CD4-positive, alpha-beta memory T cell (primary cell): ENCODE data around the gene SEC11A. TPM values are rescaled to one million over a fixed set of nuclear protein-coding genes. Genes with fewer than 3 reads are reported as not detected.
"Not testable (repeated sequence)": the region's sequence is repeated elsewhere in the genome, so short reads cannot be mapped to it uniquely, and the experiment has no call there.

Experiments used
- CTCF ChIA-PET: fragments of 350-600 bp; sonication (Branson Sonifier 250); formaldehyde crosslinking; loops from one replicate; lab custom pipeline; 2021; ENCODE audit warnings: inconsistent platforms; ENCODE audit not compliant: partially characterized antibody; lab: Charles Lee
- POLR2A ChIA-PET: fragments of 350-600 bp; sonication (Branson Sonifier 250); formaldehyde crosslinking; loops from one replicate; lab custom pipeline; 2021; ENCODE audit not compliant: partially characterized antibody; lab: Charles Lee
- DNase-seq, 5 donors: peaks; one replicate each; pipeline versions ENCODE4 v3.0.0 to v3.0.0-alpha.2; 2020 to 2022; ENCODE audit warnings: mixed read lengths in 1 of 5
- H3K27ac ChIP-seq: one replicate; pipeline ENCODE4 v1.7.0; 2013; ENCODE audit warnings: low read depth, low read length
- H3K27me3 ChIP-seq: 2 replicates; pipeline ENCODE4 v1.7.0; 2013; ENCODE audit warnings: mild to moderate bottlenecking, low read length, moderate library complexity; ENCODE audit not compliant: insufficient read depth
- H3K36me3 ChIP-seq: 2 replicates; pipeline ENCODE4 v1.7.0; 2013; ENCODE audit warnings: mild to moderate bottlenecking, low read length, moderate library complexity; ENCODE audit not compliant: insufficient read depth
- H3K4me1 ChIP-seq: 2 replicates; pipeline ENCODE4 v1.7.0; 2013; ENCODE audit warnings: mild to moderate bottlenecking, low read length, moderate library complexity; ENCODE audit not compliant: insufficient read depth
- H3K4me3 ChIP-seq, 2 donors: one replicate each; pipeline ENCODE4 v1.7.0; 2013; ENCODE audit warnings: low read length in 2 of 2, mild to moderate bottlenecking in 1 of 2
- H3K9me3 ChIP-seq, 2 donors: one replicate each; pipeline ENCODE4 v1.7.0; 2013; ENCODE audit warnings: low read length in 2 of 2, control low read depth in 1 of 2; ENCODE audit not compliant: control insufficient read depth in 1 of 2
- H3K27ac Mint-ChIP-seq, 7 donors: one replicate each; pipeline ENCODE4 v1.8.0; 2020 to 2021; ENCODE audit warnings: mixed read lengths in 7 of 7, mild to moderate bottlenecking in 6 of 7, inconsistent platforms in 3 of 7, moderate library complexity in 3 of 7
- H3K27me3 Mint-ChIP-seq, 2 donors: one replicate each; pipeline ENCODE4 v1.8.0; 2020 to 2021; ENCODE audit warnings: mixed read lengths in 2 of 2
- H3K36me3 Mint-ChIP-seq, 2 donors: one replicate each; pipeline ENCODE4 v1.8.0; 2020 to 2021; ENCODE audit warnings: mixed read lengths in 2 of 2, inconsistent platforms in 1 of 2, mild to moderate bottlenecking in 1 of 2
- H3K4me1 Mint-ChIP-seq, 4 donors: one replicate each; pipeline ENCODE4 v1.8.0; 2020 to 2021; ENCODE audit warnings: mixed read lengths in 4 of 4, mild to moderate bottlenecking in 1 of 4
- H3K4me3 Mint-ChIP-seq, 8 donors: one replicate each; pipeline ENCODE4 v1.8.0; 2020 to 2021; ENCODE audit warnings: mixed read lengths in 8 of 8, mild to moderate bottlenecking in 7 of 8, moderate library complexity in 6 of 8, inconsistent platforms in 3 of 8
- H3K9me3 Mint-ChIP-seq, 8 donors: one replicate each; pipeline ENCODE4 v1.8.0; 2020 to 2021; ENCODE audit warnings: mixed read lengths in 8 of 8, mild to moderate bottlenecking in 5 of 8, inconsistent platforms in 3 of 8, moderate library complexity in 1 of 8
- intact Hi-C: fragments of 100-400 bp; cut with micrococcal nuclease; formaldehyde crosslinking; loops from one replicate; pipeline ENCODE4 v1.15.1; 2023
- polyA plus RNA-seq, 2 donors: library from polyadenylated mRNA; unstranded; fragments of 300-500 nt; fragmentation: Illumina TruSeq; gene quantifications; one replicate each; pipeline ENCODE4 v1.2.3, GENCODE V29; 2021
- total RNA-seq, 2 experiments: library from RNA; stranded (reverse); gene quantifications; one replicate each; pipeline ENCODE4 v1.2.3, GENCODE V29; 2021

SEC11A gene
- total and polyA plus RNA-seq, 4 experiments from 2014 or later, result 85.0 to 168 (median 108) TPM

GRCh38 chr15:84645496-84645895 lies 70.4 kb downstream of the SEC11A start:
- intact Hi-C loops, result no loop called here
- DNase-seq, result no peak
- no peaks in the 10 kb centered on the region for H3K4me1 ChIP-seq
- peaks cover 76% of the 10 kb centered on the region for H3K36me3 ChIP-seq
- Mint-ChIP-seq H3K9me3 (no peaks in the 10 kb centered on the region), H3K36me3 (peaks cover 42 to 73% of the 10 kb centered on the region in 2 donors), H3K27ac (peak overlapping the region in 1 of 7 donors; percentile 31), H3K4me1 (peaks cover 2 to 13% (median 8%) of the 10 kb centered on the region in 4 donors), H3K27me3 (no peaks in the 10 kb centered on the region), H3K4me3 (no peak overlapping the region)
- POLR2A ChIA-PET, result interaction anchor here (2.5 kb wide), 1 partner anchor 11 kb away, joined by 6 read pairs; no protein-coding TSS in a partner anchor
- H3K27ac ChIP-seq, result no peak overlapping the region
- H3K4me3 ChIP-seq, result no peak overlapping the region
- H3K9me3 ChIP-seq, result no peaks in the 10 kb centered on the region
- CTCF ChIA-PET, result interaction anchor here (0.5 kb wide), 1 partner anchor 9 kb away, joined by 3 read pairs; no protein-coding TSS in a partner anchor
- no peaks in the 10 kb centered on the region for H3K27me3 ChIP-seq

DNA sequence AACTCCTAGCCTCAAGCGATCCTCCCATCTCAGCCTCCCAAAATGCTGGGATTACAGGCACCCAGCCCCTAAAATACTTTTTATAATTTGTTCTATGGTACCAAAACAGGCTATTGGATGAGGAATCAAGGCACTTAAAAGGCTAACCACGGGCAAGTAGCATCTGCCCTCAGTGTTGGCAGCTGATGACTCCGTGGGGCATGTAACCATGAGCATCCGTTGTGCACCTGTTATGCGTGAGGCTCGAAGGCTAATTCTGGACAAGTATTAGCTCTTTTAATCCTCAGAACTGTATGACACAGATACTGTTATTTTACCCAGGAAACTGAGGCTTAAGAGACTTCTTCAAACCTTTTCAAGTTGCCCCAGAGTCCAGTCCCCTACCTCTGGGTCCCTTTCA lies 72.1 kb downstream of the SEC11A start:
- H3K27ac Mint-ChIP-seq, result peak overlapping the region in 3 of 7 donors; percentile 12 to 74 (median 52)
- no peaks in the 10 kb centered on the region for H3K27me3 Mint-ChIP-seq
- Histone ChIP-seq H3K27ac (no peak overlapping the region), H3K9me3 (no peaks in the 10 kb centered on the region), H3K36me3 (peaks cover 85% of the 10 kb centered on the region), H3K4me3 (no peak overlapping the region), H3K27me3 (no peaks in the 10 kb centered on the region), H3K4me1 (no peaks in the 10 kb centered on the region)
- H3K4me1 Mint-ChIP-seq, result peaks cover 0 to 9% (median 4%) of the 10 kb centered on the region in 4 donors
- no peak overlapping the region for H3K4me3 Mint-ChIP-seq
- DNase-seq, result no peak
- no peaks in the 10 kb centered on the region for H3K9me3 Mint-ChIP-seq
- ChIA-PET CTCF (interaction anchor here (1.1 to 1.4 kb wide), 3 partner anchors 8 to 13 kb away, joined by 4 to 5 read pairs (median 4); partner anchors contain the start of gene WDR73), POLR2A (interaction anchor here (1.2 to 2.3 kb wide), 3 partner anchors 10 to 44 kb away, joined by 3 to 9 read pairs (median 8); no protein-coding TSS in a partner anchor)
- intact Hi-C loops, result no loop called here
- H3K36me3 Mint-ChIP-seq, result peaks cover 49 to 80% of the 10 kb centered on the region in 2 donors

- H3K9me3 Mint-ChIP-seq, H3K4me1 Mint-ChIP-seq, H3K27me3 Mint-ChIP-seq, H3K27ac ChIP-seq, H3K4me3 ChIP-seq, H3K4me1 ChIP-seq, intact Hi-C loops, H3K27ac Mint-ChIP-seq, H3K4me3 Mint-ChIP-seq, H3K27me3 ChIP-seq, DNase-seq, H3K9me3 ChIP-seq: not testable (repeated sequence)
- H3K36me3 ChIP-seq, result peaks cover 82% of the 10 kb centered on the region
- H3K36me3 Mint-ChIP-seq, result peaks cover 45 to 77% of the 10 kb centered on the region in 2 donors
- ChIA-PET CTCF (interaction anchor here (0.8 to 1.4 kb wide), 2 partner anchors 12 to 71 kb away, joined by 3 to 4 read pairs; no protein-coding TSS in a partner anchor), POLR2A (interaction anchor here (0.8 to 2.3 kb wide), 5 partner anchors 8 to 42 kb away, joined by 3 to 9 read pairs (median 4); partner anchors contain the start of gene WDR73)
Measured at GRCh38 chr15:84642640-84643039, 73.3 kb downstream of the SEC11A start.

- DNase-seq, H3K27ac ChIP-seq, H3K9me3 ChIP-seq, intact Hi-C loops, H3K9me3 Mint-ChIP-seq, H3K4me3 ChIP-seq, H3K4me1 Mint-ChIP-seq, H3K27me3 Mint-ChIP-seq, H3K4me3 Mint-ChIP-seq, H3K27me3 ChIP-seq, H3K4me1 ChIP-seq: not testable (repeated sequence)
- H3K36me3 Mint-ChIP-seq, result peaks cover 45 to 73% of the 10 kb centered on the region in 2 donors
- H3K36me3 ChIP-seq, result peaks cover 75% of the 10 kb centered on the region
- CTCF ChIA-PET, result interaction anchor here (1.0 kb wide), 1 partner anchor 43 kb away, joined by 3 read pairs; no protein-coding TSS in a partner anchor
- POLR2A ChIA-PET, result interaction anchor here (0.8 to 1.0 kb wide), 2 partner anchors 10 to 12 kb away, joined by 3 to 4 read pairs; partner anchors contain the start of gene WDR73
- H3K27ac Mint-ChIP-seq, result peak overlapping the region in 1 of 7 donors; percentile 55
Measured at GRCh38 chr15:84641871-84642270, 74.1 kb downstream of the SEC11A start.

DNA sequence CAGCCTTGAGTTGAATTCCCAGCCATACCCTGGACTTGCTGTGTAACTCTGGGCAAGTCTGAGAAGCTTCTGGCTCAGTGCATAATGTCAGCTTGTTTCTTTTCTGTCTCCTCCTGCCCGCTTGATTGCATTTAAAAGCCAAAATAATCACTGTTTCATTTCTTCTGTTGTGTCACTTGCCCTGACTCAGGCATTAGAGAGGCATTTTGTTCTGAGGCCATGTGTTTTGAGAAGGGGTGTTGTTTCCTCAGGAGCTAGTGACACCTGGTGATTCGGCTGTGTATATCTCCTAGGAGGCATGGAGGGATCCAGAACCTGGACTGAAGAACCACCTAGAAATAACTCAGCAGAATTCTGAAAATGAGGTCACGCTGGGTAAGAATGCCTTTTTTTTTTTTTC lies 77.8 kb downstream of the SEC11A start:
- DNase-seq, result no peak
- H3K4me3 Mint-ChIP-seq, result peak overlapping the region in 2 of 8 donors; percentile 36 to 57
- POLR2A ChIA-PET, result interaction anchor here (0.6 to 2.5 kb wide), 3 partner anchors 17 to 82 kb away, joined by 3 to 16 read pairs (median 3); partner anchors contain the start of gene WDR73
- Histone ChIP-seq H3K9me3 (no peaks in the 10 kb centered on the region), H3K27me3 (no peaks in the 10 kb centered on the region), H3K4me3 (no peak overlapping the region), H3K4me1 (peaks cover 26% of the 10 kb centered on the region), H3K27ac (no peak overlapping the region), H3K36me3 (peaks cover 44% of the 10 kb centered on the region)
- peaks cover 23 to 52% of the 10 kb centered on the region in 2 donors for H3K36me3 Mint-ChIP-seq
- no peaks in the 10 kb centered on the region for H3K27me3 Mint-ChIP-seq
- H3K4me1 Mint-ChIP-seq, result peaks cover 18 to 35% (median 27%) of the 10 kb centered on the region in 4 donors
- intact Hi-C loops, result loop anchor here (1.0 kb wide), 1 partner anchor 50 kb away; no protein-coding TSS in a partner anchor
- CTCF ChIA-PET, result interaction anchor here (0.6 to 2.4 kb wide), 9 partner anchors 15 to 114 kb away, joined by 3 to 15 read pairs (median 4); partner anchors contain the start of gene SEC11A
- peak overlapping the region in 6 of 7 donors; percentile 28 to 86 (median 83) for H3K27ac Mint-ChIP-seq
- no peaks in the 10 kb centered on the region for H3K9me3 Mint-ChIP-seq

- ChIA-PET POLR2A (interaction anchor here (0.6 to 7.2 kb wide), 16 partner anchors 9 to 115 kb away, joined by 3 to 101 read pairs (median 6); partner anchors contain the start of genes NMB, SEC11A, WDR73 and ZSCAN2), CTCF (interaction anchor here (1.3 to 3.3 kb wide), 8 partner anchors 10 to 294 kb away, joined by 3 to 22 read pairs (median 6); partner anchors contain the start of genes WDR73 and ZSCAN2)
- H3K9me3 Mint-ChIP-seq, result no peaks in the 10 kb centered on the region
- Histone ChIP-seq H3K36me3 (peaks cover 14% of the 10 kb centered on the region), H3K27ac (peak overlapping the region; percentile 75), H3K4me3 (peak overlapping the region; percentile 63 to 91), H3K4me1 (peaks cover 40% of the 10 kb centered on the region), H3K27me3 (no peaks in the 10 kb centered on the region), H3K9me3 (no peaks in the 10 kb centered on the region)
- peak overlapping the region; percentile 84 to 95 (median 89) for H3K4me3 Mint-ChIP-seq
- peaks cover 28 to 56% (median 44%) of the 10 kb centered on the region in 4 donors for H3K4me1 Mint-ChIP-seq
- H3K36me3 Mint-ChIP-seq, result peaks cover 12 to 34% of the 10 kb centered on the region in 2 donors
- DNase-seq, result no peak
- H3K27me3 Mint-ChIP-seq, result no peaks in the 10 kb centered on the region
- intact Hi-C loops, result no loop called here
- peak overlapping the region; percentile 65 to 92 (median 88) for H3K27ac Mint-ChIP-seq
Measured at GRCh38 chr15:84634228-84634837, 81.6 kb downstream of the SEC11A start.
